OCI-LY3 (cell line): ENCODE results near the gene OPTN.
"Not testable (repeated sequence)": the region's sequence is repeated elsewhere in the genome, so short reads cannot be mapped to it uniquely, and the experiment has no call there.

ENCODE experiments used
- H2AFZ ChIP-seq: fragments of 200-600, 300-600 bp; shearing (Covaris generic); 2 replicates; pipeline ENCODE4 v1.6.0; 2014; ENCODE audit warnings: antibody characterized with exemption, low read depth, low read length
- H3K27ac ChIP-seq: fragments of 200-600, 300-600 bp; sonication (generic); 2 replicates; pipeline ENCODE4 v1.5.1; 2014; ENCODE audit warnings: mild to moderate bottlenecking, low read length, moderate library complexity, mixed read lengths
- H3K27me3 ChIP-seq: fragments of 200-600, 300-600 bp; sonication (generic); 2 replicates; pipeline ENCODE4 v1.6.1; 2014; ENCODE audit warnings: low read depth, low read length, mixed read lengths
- H3K36me3 ChIP-seq: fragments of 200-600, 300-600 bp; sonication (generic); replicated peaks from 2 replicates; pipeline ENCODE3; 2014; ENCODE audit warnings: low read depth, low read length, mixed read lengths
- H3K4me1 ChIP-seq: fragments of 300-600, 200-600 bp; sonication (generic); 2 replicates; pipeline ENCODE4 v1.6.1; 2014; ENCODE audit warnings: low read length, mixed read lengths
- H3K4me2 ChIP-seq: fragments of 200-600, 300-600 bp; sonication (generic); 2 replicates; pipeline ENCODE4 v1.6.1; 2014; ENCODE audit warnings: low read length, mixed read lengths
- H3K4me3 ChIP-seq: fragments of 300-600, 200-600 bp; sonication (generic); 2 replicates; pipeline ENCODE4 v1.5.1; 2014; ENCODE audit warnings: antibody characterized with exemption, mild to moderate bottlenecking, low read length, moderate library complexity
- H3K79me2 ChIP-seq: fragments of 300-600, 200-600 bp; shearing (Covaris generic); 2 replicates; pipeline ENCODE4 v1.6.1; 2014; ENCODE audit warnings: mild to moderate bottlenecking, low read length, mixed read lengths
- H3K9ac ChIP-seq: fragments of 300-600, 200-600 bp; shearing (Covaris generic); 2 replicates; pipeline ENCODE4 v1.6.0; 2014; ENCODE audit warnings: mild to moderate bottlenecking, low read length, moderate library complexity
- H3K9me3 ChIP-seq: fragments of 200-600, 300-600 bp; shearing (Covaris generic); 2 replicates; pipeline ENCODE4 v1.6.1; 2014; ENCODE audit warnings: low read length, mixed read lengths; ENCODE audit not compliant: insufficient read depth
- H4K20me1 ChIP-seq: fragments of 200-600, 300-600 bp; sonication (generic); 2 replicates; pipeline ENCODE4 v1.6.1; 2016; ENCODE audit warnings: low read length, mixed read lengths; ENCODE audit not compliant: insufficient read depth
- CTCF ChIP-seq: fragments of 200-600, 300-600 bp; sonication (generic); IDR thresholded peaks from 2 replicates; pipeline ENCODE4 v1.5.1; 2014; ENCODE audit warnings: antibody characterized with exemption, low read length, low read depth
- EZH2phosphoT487 ChIP-seq: fragments of 200-600 bp; shearing (Covaris generic); IDR thresholded peaks from 2 replicates; pipeline ENCODE4 v1.6.1; 2018; ENCODE audit warnings: antibody characterized with exemption, mixed run types, low read depth

OPTN gene

GRCh38 chr10:13152296-13152695, 52.3 kb downstream of the OPTN start:
- Histone ChIP-seq H3K4me2 (no peak overlapping the region), H3K4me1 (no peaks in the 10 kb centered on the region), H4K20me1 (no peaks in the 10 kb centered on the region), H3K27me3 (no peaks in the 10 kb centered on the region), H2AFZ (no peak overlapping the region), H3K4me3 (no peak overlapping the region), H3K9me3 (no peaks in the 10 kb centered on the region), H3K36me3 (no peaks in the 10 kb centered on the region), H3K27ac (no peak overlapping the region), H3K9ac (no peak overlapping the region), H3K79me2 (no peaks in the 10 kb centered on the region)
- no peak for TF ChIP-seq CTCF
- no peak for TF ChIP-seq EZH2phosphoT487

GRCh38 chr10:13155860-13156259, 55.9 kb downstream of the OPTN start:
- not testable (repeated sequence) for H3K4me2 ChIP-seq, H3K9me3 ChIP-seq, H3K4me1 ChIP-seq, H3K27ac ChIP-seq, H3K9ac ChIP-seq, H2AFZ ChIP-seq, H3K27me3 ChIP-seq, H3K4me3 ChIP-seq, H3K36me3 ChIP-seq, H4K20me1 ChIP-seq, H3K79me2 ChIP-seq

GRCh38 chr10:13158401-13158800, 58.4 kb downstream of the OPTN start:
- Histone ChIP-seq H3K4me3 (no peak overlapping the region), H3K27me3 (no peaks in the 10 kb centered on the region), H3K9me3 (no peaks in the 10 kb centered on the region), H2AFZ (no peak overlapping the region), H4K20me1 (no peaks in the 10 kb centered on the region), H3K9ac (no peak overlapping the region), H3K79me2 (peaks cover 20% of the 10 kb centered on the region), H3K27ac (no peak overlapping the region), H3K36me3 (no peaks in the 10 kb centered on the region), H3K4me1 (peaks cover 6% of the 10 kb centered on the region; the same call in 1 of the 2 replicates), H3K4me2 (no peak overlapping the region)
- TF ChIP-seq CTCF (no peak), EZH2phosphoT487 (no peak)

- peak within 1 kb of the TSS; percentile 100 for H2AFZ ChIP-seq
- peaks cover 46% of the 10 kb centered on the region for H3K79me2 ChIP-seq
- peak within 1 kb of the TSS; percentile 92 for H3K4me2 ChIP-seq
- H4K20me1 ChIP-seq: no peaks in the 10 kb centered on the region
- H3K36me3 ChIP-seq: no peaks in the 10 kb centered on the region
- TF ChIP-seq EZH2phosphoT487 (no peak), CTCF (peak; percentile 66)
- H3K27ac ChIP-seq: 0 out of 2 replicates have a peak within 1 kb of the TSS, but pooled peaks have one; percentile 25
- H3K4me1 ChIP-seq: peaks cover 6% of the 10 kb centered on the region; the same call in 1 of the 2 replicates
- peak within 1 kb of the TSS; percentile 81 for H3K9ac ChIP-seq
- no peaks in the 10 kb centered on the region for H3K9me3 ChIP-seq
- H3K27me3 ChIP-seq: no peaks in the 10 kb centered on the region
- peak within 1 kb of the TSS; percentile 92 for H3K4me3 ChIP-seq
Measured at GRCh38 chr10:13160934-13161856, 61.2 kb downstream of the OPTN start, which contains the start of gene MCM10. Gene MCM10, plus strand, starts transcription at chr10:13161558. Its CDS starts 2,645 bp downstream, at chr10:13164203.
